ENCODE results near the gene HCFC2.

DNA sequence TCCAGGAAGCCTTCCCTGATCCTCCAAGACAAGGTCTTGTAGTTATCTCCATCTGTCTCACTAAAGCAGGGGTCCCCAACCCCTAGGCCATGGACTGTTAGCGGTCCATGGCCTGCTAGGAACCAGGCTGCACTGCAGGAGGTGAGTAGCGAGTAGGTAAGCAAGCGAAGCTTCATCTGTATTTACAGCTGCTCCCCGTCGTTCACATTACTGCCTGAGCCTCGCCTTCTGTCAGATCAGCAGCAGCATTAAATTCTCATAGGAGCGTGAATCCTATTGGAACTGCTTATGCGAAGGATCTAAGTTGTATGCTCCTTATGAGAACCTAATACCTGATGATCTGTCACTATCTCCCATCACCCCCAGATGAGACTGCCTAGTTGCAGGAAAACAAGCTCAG, 86.1 kb downstream of the HCFC2 start:
- TF ChIP-seq CTCF (conservative IDR thresholded peaks at IDR 0.05; ENCODE audit: low read length), result no peak
- no peak for TF ChIP-seq EZH2phosphoT487 (IDR thresholded peaks at IDR 0.05; ENCODE audit: borderline replicate concordance)

All from Loucy (cell line).